ENCODE measurements around the gene LDLRAD3. TPM values are rescaled to one million over a fixed set of nuclear protein-coding genes. Genes with fewer than 3 reads are reported as not detected.

Gene LDLRAD3
- total RNA-seq, 2 experiments from 2014 or later: 0.22 to 0.59 TPM

DNA sequence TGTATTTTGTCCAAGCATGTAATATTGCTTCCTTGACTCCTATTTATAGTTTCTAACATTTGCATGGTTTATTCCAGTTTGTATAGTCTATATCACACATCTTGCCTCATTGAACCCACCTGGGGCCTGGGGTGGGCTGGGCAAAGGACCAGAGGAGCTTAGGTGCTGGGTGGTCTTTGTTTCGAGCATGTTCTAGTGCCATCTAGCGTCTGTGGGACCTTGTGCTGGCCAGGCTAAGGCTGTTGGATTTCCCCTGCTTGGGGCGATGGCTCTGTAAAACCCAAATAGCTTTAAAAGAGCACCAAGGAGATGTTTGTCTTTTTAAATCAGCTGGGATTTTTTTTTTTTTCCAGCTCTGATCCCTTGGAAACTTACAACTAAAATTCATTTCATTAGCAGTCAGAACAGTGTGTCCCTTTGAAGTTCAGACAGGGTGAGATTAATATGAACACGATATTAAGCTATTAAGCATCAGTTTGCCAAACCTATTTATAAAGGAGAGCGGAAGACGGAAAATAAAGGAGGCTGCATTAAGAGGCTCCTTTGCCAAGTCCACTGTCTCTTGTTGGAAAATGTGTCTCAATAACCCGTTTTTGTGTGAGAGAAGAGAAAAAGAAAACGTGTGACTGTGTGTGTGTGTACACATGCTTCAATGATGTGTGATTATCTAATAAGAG is 188.0 kb downstream of the LDLRAD3 start:
- H3K4me3 Mint-ChIP-seq: no peak overlapping the region
- no peaks in the 10 kb centered on the region for H3K9me3 Mint-ChIP-seq
- intact Hi-C loops (cut with micrococcal nuclease): no loop called here
- H3K36me3 Mint-ChIP-seq (ENCODE audit: low read depth): no peaks in the 10 kb centered on the region
- ChIA-PET POLR2A (no interaction called here), CTCF (interaction anchor here (0.6 to 2.0 kb wide), 9 partner anchors 17 to 552 kb away, joined by 3 to 13 read pairs (median 3); no protein-coding TSS in a partner anchor)
- H3K4me1 Mint-ChIP-seq (ENCODE audit: low read depth): no peaks in the 10 kb centered on the region
- ATAC-seq (peak; percentile 45), DNase-seq (peak; percentile 34)
- H3K27me3 Mint-ChIP-seq: peaks cover 9% of the 10 kb centered on the region
- TF ChIP-seq, protein P1, sequence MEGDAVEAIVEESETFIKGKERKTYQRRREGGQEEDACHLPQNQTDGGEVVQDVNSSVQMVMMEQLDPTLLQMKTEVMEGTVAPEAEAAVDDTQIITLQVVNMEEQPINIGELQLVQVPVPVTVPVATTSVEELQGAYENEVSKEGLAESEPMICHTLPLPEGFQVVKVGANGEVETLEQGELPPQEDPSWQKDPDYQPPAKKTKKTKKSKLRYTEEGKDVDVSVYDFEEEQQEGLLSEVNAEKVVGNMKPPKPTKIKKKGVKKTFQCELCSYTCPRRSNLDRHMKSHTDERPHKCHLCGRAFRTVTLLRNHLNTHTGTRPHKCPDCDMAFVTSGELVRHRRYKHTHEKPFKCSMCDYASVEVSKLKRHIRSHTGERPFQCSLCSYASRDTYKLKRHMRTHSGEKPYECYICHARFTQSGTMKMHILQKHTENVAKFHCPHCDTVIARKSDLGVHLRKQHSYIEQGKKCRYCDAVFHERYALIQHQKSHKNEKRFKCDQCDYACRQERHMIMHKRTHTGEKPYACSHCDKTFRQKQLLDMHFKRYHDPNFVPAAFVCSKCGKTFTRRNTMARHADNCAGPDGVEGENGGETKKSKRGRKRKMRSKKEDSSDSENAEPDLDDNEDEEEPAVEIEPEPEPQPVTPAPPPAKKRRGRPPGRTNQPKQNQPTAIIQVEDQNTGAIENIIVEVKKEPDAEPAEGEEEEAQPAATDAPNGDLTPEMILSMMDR (IDR thresholded peaks at IDR 0.05): peak; percentile 43
- H3K27ac Mint-ChIP-seq: no peak overlapping the region

DNA sequence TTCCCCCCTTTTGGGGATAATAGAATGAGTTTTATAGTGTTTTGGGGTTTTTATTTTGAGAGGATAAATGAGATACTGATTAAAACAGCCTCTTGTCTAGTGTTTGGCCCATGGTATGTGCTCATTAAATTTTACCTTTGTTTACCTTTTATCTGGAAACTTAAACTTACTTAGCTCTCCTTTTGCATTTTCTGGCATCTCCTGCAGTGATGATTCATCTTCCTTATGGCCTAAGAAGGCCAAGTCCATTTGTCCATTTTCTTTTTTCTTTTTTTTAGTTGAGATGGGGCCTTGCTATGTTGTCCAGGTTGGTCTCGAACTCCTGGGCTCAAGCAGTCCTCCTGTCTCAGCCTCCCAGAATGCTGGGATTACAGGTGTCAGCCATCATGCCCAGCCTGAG is 189.1 kb downstream of the LDLRAD3 start:
- DNase-seq (no peak), ATAC-seq (no peak)
- Mint-ChIP-seq H3K9me3 (no peaks in the 10 kb centered on the region), H3K4me3 (no peak overlapping the region), H3K27me3 (peaks cover 5% of the 10 kb centered on the region), H3K36me3 (ENCODE audit: low read depth) (no peaks in the 10 kb centered on the region), H3K27ac (no peak overlapping the region), H3K4me1 (ENCODE audit: low read depth) (no peaks in the 10 kb centered on the region)
- POLR2A ChIA-PET: no interaction called here
- CTCF ChIA-PET: no interaction called here
- intact Hi-C loops (cut with micrococcal nuclease): no loop called here
- TF ChIP-seq, protein P1 (IDR thresholded peaks at IDR 0.05): no peak

DNA sequence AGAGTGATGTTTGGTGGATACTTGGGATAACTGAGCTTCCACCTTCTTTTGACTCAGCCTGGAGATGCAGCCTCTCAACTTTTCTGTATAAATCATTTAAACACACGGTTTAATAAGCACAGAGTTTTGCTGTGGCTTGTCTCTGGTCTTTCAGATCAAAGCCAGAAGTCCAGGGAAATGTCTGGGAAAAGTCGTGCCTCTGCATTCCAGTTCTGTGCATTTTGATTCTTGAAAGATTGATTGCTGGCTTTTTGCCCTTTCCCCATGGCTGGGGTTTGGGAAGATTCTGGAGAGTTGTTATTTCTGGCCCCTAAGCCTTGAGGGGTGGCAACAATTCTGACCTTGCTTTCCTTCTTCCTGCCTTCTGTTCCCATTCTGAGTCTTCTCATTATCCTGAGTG is 191.2 kb downstream of the LDLRAD3 start:
- H3K36me3 Mint-ChIP-seq (ENCODE audit: low read depth): no peaks in the 10 kb centered on the region
- ChIA-PET POLR2A (no interaction called here), CTCF (no interaction called here)
- no peaks in the 10 kb centered on the region for H3K9me3 Mint-ChIP-seq
- no peaks in the 10 kb centered on the region for H3K4me1 Mint-ChIP-seq (ENCODE audit: low read depth)
- DNase-seq (no peak), ATAC-seq (no peak)
- H3K27ac Mint-ChIP-seq: no peak overlapping the region
- no peak overlapping the region for H3K4me3 Mint-ChIP-seq
- intact Hi-C loops (cut with micrococcal nuclease): no loop called here
- H3K27me3 Mint-ChIP-seq: peaks cover under 1% of the 10 kb centered on the region
- TF ChIP-seq, protein P1 (IDR thresholded peaks at IDR 0.05): no peak

DNA sequence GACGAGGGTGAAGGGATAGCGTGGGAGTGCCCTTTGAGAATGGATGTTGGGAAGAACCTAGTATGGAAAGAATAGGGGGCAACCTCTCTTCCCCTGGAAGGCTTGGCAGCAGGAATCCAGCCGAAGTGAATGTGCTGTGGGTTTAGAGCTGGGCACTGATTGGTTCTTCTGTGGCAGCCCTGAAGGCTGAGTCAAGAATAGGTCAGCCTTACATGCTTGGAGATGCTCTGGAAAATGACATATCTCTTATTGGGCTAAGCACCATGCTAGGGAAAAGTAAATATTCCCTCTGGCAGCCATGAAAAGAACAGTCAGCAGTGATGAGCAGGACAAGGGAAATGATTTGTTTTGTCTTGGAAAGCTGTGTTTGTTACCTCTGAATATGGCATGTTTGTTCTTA is 195.9 kb downstream of the LDLRAD3 start:
- TF ChIP-seq, protein P1 (IDR thresholded peaks at IDR 0.05): no peak
- Mint-ChIP-seq H3K4me1 (ENCODE audit: low read depth) (no peaks in the 10 kb centered on the region), H3K27me3 (no peaks in the 10 kb centered on the region), H3K36me3 (ENCODE audit: low read depth) (no peaks in the 10 kb centered on the region), H3K9me3 (no peaks in the 10 kb centered on the region), H3K4me3 (no peak overlapping the region), H3K27ac (no peak overlapping the region)
- POLR2A ChIA-PET: no interaction called here
- DNase-seq (no peak), ATAC-seq (no peak)
- intact Hi-C loops (cut with micrococcal nuclease): no loop called here
- CTCF ChIA-PET: no interaction called here

DNA sequence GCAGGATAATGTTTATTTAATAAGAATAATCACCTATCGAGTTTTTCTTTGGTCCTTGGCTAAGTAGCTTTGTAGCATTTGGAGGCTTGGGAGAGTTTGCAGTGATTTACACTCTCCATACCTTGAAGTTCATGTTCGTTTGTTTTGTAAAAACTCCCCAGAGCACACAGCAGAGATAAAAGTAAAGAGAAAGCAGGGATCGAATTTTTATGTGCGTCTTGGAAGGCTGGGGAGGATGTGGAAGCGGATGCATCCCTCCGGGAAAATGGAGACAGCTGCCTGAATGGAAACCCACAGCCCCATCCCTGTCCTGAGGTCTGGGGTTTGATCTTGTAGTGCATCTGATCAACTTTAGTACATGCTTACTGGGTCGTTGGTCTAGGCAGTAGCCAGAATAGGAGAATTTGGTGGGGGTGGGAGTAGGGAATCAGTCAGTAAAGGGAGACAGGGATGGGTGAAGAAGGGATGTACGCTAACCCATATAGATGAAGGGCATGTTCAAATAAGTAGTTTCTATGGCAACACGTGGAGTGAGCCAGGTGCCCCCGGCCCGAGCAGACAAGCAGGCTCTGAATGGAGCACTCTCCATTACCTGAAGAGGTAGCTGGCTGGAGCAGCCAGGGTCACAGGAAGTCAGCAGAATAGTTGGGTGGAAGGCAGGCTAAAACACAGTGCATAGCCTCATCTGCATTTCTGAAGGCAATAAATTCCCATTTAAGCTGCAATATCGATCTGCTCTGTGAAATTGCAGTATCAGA is 197.5 kb downstream of the LDLRAD3 start:
- no peaks in the 10 kb centered on the region for H3K9me3 Mint-ChIP-seq
- DNase-seq: no peak
- H3K27me3 Mint-ChIP-seq: no peaks in the 10 kb centered on the region
- ChIA-PET POLR2A (no interaction called here), CTCF (no interaction called here)
- no peak overlapping the region for H3K27ac Mint-ChIP-seq
- TF ChIP-seq, protein P1 (IDR thresholded peaks at IDR 0.05): no peak
- no peak for ATAC-seq
- H3K4me1 Mint-ChIP-seq (ENCODE audit: low read depth): no peaks in the 10 kb centered on the region
- intact Hi-C loops (cut with micrococcal nuclease): no loop called here
- no peaks in the 10 kb centered on the region for H3K36me3 Mint-ChIP-seq (ENCODE audit: low read depth)
- H3K4me3 Mint-ChIP-seq: no peak overlapping the region

Measured in activated CD8-positive, alpha-beta T cell treated with anti-CD3 and anti-CD28 coated beads for 36 hours (primary cell).